ENCODE measurements around the gene PYCARD.

- TF ChIP-seq CTCF (optimal IDR thresholded peaks at IDR 0.05 in 1 of 3, IDR thresholded peaks at IDR 0.05 in 1 of 3, conservative IDR thresholded peaks at IDR 0.05 in 1 of 3; ENCODE audit: extremely low read depth in 1 of 3, insufficient read depth in 2 of 3, low read length in 3 of 3) = no peak
- peak; percentile 77 for TF ChIP-seq EZH2 (IDR thresholded peaks at IDR 0.05; ENCODE audit: low read length)
These were observed 13.0 kb upstream of the PYCARD start for GRCh38 chr16:31215287-31216162.

Measured in keratinocyte (primary cell).